HG03342 (cell line): ENCODE measurements around the gene CDC42BPB.

Source experiments
- ATAC-seq: cut with Tn5 transposase; IDR thresholded peaks from one replicate; pipeline ENCODE4 v1.9.1; 2021; ENCODE audit warnings: mild to moderate bottlenecking, moderate library complexity; ENCODE audit not compliant: unreplicated experiment

CDC42BPB gene

DNA sequence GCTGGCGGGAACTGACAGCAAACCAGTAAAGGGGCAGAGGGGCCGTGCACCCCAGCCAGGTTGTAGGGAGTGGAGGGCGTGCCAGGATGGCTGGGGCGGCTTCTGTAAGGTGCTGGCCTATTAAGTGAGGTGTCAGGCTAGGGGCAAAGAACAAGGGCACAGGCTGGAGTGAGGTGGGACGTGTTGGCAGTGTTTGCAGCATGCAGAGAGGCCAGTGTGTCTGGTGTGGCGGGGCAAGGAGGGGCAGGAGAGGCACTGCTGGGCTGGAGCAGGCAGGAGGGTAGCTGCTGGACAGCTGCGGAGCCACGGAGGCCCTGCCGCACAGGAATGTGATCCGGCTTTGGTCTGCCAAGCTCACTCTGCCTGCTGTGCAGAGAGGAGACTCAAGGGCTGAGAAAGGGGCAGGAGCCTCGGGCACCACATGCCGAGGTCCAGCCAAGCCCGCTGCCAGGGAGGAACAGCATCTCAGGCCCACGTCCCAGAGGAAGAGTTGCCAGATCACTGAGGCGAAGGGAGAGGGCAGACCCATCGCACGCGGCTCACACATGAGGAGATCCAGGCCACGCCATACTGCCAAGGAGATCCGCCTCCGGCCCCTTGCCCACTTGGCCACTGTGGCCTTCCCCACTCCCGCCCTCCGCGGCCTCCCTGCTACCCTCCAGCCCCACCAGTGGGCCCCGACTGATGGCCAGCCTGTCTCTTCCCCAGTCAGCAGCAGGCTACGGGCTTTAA is 88.1 kb downstream of the CDC42BPB start:
- ATAC-seq: no peak

DNA sequence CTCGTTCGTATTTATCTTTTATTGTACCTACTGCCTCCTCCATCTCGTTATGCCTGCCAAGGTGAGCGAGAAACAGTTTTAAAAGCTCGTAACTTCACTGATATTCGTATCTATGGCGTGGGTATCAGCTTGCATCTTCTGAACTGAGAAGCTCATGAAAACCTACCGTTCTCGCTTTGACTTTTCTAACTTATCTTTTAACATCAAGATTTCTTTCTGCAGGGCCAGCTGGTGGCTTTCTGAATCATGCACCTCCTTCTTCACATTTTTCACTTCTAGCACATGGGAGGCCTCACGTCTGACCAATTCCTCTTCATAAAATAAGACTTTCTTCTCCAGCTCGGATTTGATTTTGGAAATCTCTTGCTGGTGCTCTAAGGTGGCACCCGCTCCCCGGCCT is 89.0 kb downstream of the CDC42BPB start:
- ATAC-seq: no peak

DNA sequence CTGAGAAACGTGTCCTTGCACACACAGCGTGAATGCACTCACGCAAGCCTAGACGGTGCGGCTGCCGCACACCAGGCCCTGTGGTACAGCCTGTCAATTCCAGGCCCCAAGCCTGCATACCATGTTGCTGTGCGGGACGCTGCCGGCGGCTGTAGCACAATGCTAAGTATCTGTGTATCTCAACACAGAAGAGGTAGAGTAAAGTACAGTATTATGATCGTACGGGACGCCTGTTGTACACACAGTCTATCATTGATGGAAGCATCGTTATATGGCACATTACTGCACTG is 89.9 kb downstream of the CDC42BPB start:
- ATAC-seq: no peak

DNA sequence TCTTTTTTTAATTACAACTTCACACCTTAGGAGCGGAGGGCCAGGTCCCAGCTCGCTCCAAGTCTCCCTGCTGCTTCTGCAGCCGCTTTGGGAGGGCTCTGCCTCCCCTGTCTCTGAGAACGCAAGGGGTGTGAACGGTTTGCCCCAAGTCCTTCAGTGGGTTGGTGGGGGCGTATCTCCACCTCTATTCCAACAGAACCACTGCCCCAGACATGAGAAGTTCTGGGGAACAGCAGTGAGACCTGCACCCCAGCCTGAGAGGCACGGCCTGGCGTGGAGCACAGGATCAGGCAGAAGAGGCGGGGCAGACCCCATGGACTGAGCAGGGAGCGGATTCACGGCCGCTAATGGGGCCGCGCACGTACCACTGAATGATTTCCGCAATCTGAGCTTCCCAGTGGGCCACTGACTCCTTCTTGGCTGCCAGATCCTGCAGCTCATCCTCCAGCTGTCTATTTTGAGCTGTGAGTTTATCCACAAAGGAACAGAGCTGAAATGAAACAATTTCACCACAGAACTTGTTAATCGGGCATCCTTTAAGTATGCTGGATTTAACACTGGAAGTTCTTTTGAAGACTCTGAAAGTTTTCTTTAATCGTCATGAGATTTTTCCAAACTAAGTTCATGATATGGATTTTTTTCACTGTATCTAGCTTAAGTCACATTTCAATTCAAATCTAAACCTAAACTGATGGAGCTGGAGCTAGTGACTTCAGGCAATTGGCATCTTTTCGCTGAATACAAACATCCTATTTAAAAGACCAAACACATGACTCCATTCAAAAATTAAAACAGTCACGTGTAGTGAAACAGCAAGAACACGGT is 90.5 kb downstream of the CDC42BPB start:
- no peak for ATAC-seq

DNA sequence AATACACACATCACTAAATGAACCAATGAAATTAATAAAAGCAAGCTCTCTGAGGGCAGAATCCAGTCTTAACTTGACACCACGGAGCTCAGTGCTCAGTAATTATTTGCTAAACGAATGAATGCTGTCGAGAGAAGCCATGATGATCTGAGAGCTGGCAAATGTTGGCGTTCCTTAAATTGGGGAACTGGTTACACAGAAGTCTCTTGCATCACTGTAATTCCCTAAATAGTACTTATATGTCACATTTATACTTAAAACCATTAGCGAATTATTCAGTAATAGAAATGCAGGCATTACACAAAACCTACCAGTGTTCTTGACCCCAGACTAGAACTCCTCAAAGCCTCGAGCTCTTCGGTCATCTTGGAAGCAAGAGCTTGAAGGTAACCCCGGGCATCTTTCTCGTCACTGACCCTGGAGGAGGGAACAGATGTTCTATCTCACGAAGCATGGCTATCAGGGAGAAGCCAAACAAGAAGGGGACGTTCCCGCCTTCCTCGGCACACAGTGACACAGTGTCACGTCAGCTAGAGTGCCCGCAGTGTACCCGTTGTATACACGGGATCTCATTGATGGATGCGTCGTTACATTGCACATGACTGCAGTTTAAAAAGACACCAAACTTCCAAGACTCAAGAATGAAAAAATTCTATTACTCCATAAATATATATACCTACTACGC is 91.2 kb downstream of the CDC42BPB start:
- no peak for ATAC-seq

DNA sequence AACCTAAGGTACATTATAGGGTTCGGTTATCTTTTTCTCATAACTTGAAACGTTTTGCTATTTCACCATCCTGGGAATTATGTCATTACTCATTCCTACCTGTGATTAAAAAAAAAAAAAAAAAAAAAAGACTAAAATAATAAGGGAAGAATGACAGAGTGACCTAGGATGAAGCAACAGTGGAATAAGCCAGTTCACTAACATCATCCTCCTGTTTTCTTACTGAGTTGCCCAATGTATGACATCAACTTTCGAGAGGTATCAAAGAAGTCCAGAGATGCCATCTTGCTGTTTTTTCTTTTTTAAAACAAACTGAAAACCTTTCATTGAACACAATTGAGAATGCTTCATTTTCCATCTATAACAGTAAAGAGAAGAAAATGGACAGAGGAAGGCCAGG is 92.1 kb downstream of the CDC42BPB start:
- ATAC-seq: no peak

DNA sequence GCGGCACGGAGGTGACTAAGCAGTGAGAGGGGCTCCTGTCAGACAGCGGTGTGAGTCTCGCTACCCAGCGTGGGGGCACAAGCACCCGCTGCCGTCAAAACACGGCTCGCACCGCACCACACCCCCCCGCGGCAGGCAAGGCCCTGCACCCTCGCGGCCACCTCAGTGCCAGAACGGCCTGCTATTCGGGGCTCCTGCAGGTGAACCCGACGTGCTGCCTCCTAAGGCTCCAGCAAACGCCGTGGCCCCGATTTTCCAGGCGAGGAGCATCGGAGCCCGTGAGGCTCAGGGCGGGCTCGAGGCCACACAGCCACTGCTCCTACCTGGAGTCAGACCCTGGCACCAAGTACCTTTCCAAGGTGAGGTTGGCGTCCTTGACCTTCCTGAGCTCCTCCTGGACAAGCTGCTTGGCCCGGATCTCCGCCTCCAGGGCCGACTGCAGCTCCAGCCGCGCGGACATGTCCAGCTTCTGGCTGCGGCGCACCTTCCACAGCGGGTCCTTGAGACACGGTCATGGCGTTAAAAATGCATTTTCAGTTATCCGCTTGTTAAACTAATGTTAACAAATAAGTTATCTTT is 93.1 kb downstream of the CDC42BPB start:
- ATAC-seq: no peak

DNA sequence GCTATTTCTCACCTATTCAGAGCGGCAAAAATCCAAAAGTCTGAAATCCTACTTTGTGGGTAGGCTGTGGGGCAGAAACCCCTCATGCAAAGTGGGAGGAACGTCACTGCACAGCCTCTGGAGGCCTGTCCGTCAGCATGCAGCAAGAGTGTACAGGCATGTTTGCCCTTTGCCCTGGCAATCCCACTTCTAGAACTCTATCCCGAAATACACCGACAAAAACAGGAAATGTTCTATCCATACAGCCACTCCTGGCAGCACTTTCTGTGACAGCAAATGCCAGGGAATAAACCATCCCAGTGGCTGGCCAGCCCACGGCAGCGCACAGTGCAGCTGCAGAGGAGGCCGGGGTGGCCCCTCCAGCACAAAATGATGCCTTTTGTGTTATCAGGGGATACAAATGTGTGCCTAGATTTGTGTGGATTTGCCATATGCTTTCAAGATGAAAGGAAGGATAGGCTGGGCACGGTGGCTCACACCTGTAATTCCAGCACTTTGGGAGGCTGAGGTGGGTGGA is 95.2 kb downstream of the CDC42BPB start:
- no peak for ATAC-seq

DNA sequence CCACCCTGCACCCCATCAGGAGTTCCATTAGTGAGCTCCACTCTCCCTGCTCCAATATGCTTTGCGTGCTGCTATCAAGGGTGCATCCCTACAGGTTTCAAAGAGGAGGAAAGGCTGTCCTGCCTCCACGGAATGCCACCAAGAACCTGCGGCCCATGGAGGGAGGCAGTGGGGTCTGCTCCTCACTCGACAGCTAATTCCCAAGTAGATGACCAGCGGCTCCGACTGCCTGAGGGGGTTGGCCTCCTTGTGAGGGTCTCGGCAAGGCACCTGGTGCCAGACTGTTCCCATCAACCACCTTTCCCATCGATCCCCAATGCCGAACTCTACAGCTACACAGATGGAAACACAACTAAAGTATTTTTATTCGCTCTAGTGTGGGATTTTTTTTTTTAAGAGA is 98.9 kb downstream of the CDC42BPB start:
- no peak for ATAC-seq

DNA sequence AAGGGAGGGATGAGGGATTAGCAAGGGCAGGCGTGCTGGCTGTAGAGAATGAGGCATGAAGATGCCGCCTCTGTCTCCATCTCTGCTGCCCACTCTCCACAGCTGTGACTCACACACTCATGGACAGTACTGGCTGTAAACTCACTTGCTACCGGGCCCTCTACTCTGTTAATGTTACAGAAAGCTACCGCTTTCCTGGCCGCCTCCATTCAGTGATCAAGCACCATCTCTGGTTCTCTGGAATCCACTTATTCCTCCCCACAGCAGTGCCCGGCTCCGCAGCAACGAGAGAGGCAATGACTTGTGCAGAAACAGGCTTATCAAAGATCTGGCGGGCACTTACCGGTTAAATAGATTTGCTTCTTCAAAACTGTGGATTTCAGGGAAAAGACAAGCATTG is 100.1 kb downstream of the CDC42BPB start:
- no peak for ATAC-seq

DNA sequence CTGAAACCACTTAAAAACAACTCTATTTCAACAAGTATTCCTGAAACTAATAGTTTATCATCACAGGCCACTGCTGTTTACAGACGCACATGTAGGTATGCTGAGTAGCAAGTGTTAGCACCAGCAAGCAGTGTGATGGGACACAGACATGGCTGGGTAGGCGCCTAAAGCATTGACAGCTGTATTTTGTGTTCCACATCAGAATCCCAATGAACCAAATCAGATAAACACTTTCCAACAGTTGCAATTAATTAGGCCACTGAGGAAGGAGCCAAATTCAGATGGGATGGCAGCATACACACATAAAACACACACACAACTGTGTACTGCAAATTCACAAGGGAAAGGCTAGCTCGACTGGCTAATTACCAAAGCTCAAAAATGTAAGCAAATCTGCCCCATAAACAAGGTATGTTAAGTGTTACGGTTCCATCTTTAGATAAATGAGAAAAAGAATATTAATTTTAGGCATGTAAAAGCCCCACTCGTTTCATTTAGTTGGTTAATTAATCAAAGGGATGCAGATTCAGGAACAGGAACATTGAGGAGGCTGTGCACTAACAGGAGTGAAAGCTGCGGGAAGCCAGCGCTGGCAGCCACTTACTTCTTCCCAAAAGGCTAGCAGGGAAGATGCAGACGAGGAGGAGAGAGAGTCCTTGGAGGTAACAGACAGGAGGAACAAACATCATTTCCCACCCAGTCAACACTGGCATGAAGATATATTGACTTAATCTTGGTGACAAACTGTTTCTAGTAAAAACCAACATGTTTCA is 101.5 kb downstream of the CDC42BPB start:
- no peak for ATAC-seq

DNA sequence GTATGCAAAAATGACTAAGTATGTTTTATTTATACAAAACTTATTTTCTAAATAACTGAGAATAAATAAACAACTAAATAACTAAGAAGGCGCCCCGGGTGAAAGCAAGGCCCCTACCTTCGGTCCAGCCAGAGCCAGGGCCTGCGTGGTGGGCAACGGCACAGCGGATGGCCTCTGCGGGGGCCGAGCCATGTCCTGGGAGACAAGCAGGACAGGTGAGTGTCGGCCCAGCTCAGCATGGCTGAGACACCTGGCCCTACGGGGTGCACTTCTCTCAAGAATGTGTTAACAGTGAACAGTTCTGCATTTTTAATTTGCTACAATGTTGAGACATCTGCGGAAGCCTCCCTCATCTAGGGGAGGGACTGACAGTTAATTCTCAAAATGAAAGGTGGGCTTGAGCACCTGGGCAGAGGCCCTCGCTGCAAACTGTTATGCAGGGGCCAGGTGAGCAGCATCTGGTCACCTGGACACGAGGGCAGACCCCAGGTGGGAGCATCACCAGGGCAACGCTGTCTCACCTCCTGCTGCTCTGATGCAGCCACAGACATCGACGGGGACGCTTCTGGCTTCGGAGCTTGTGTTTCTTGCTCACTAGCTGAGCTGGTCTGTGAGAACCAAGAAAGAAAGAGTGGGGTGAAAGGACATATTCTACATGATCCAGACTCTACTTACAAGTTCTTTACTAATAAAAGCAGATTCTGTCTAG is 103.1 kb downstream of the CDC42BPB start:
- ATAC-seq: no peak

DNA sequence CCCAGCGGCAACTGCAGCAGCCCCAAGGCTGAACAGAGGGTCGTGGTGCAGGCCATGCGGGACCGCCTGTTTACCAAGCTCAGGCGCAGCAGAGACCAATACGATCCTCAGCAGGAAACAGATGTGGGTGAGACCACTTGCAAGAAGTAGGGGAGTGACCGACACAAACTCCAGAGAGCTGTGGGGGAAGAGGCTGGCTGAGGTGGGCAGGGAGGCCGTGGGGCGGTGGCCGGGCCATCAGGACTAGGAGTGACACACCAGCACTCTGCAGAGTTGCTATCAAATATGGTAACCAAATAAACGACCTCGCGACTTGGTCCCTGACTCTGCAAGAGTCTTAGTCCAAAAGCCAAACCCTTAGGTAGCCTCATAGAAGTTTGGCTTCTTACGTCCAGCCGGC is 104.2 kb downstream of the CDC42BPB start:
- no peak for ATAC-seq

DNA sequence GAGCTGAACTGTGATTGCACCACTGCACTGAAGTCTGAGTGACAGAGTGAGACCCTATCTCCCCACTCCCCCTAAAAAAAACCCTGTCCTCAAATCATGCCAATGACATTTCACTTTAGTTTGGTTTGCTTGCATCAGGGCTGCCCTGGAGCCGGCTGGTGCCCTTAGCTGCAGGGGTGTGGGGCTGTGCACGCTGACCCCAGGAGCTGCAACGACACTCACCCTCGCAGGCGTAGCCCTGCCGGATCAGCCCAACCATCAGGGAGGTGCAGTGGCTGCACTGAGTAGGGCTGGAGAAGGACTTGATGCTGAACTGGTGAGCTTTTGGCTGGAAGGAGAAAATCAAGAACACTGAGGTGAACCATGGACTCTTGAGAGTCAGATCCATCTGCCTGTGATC is 105.1 kb downstream of the CDC42BPB start:
- ATAC-seq: no peak

DNA sequence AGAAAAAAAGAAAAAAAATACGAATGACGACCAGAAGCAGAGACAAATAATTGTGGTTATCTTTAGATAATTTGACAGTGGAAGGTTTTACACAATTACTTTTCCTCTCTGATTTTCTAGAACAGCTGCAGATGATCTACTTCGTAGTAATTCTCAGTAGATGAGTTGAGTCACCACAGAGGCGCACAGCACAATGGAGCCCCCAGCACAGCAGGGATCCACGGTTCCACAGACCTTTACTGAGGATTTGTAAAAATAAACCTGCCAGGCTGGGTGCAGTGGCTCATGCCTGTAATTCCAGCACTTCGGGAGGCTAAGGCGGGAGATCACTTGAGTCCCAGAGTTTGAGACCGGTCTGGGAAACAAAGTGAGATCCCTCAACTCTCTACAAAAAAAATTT is 105.5 kb downstream of the CDC42BPB start:
- no peak for ATAC-seq

DNA sequence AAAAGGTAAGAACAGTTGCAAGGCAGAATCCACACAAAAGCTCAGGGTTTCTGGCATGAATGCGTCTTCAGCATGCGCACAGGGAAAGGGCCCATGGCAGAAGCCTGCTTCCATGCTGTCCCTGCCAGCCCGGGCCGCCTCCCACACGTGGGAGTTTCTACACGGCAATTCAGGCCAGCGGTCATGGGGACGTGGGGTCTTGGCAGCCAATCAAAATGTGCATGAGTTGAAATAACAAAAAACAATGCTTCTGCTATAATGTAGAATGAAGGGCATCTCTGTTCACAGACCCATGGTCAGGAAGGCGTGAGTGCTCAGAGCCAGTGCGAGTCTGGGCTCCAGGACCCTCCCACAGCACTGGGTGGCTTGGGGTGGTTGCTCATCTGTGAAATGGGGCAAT is 106.3 kb downstream of the CDC42BPB start:
- no peak for ATAC-seq

DNA sequence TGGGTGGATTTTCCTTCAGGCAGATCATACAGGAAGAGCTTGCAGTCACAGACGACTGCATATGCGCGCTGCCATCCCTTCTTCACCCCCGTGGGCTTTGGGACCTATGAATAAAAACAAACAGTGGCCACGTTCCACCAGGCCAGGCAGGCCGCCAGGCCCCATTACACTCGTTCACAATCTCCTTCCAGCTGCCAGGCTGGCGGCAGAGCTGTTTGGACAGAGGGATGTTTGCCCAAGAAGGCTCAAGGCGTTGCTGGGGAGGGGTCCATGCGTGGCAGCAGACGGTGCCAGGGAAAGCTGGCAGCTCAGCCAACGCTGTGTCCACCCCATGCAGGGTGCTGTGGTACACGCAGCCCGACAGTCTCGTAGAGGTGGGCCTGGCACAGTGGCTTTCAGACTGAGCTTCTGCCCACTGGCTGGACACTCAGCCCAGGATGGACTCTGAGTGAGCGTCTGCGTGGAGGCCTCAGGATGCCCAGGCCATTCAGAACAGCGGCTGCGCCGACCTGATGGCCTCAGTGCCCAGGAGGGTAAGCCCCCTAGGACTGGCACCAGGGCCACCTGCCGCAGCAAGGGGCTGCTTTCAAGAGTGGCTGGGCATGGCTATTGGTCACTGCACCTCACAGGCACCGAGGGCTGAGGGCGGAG is 107.4 kb downstream of the CDC42BPB start:
- no peak for ATAC-seq

DNA sequence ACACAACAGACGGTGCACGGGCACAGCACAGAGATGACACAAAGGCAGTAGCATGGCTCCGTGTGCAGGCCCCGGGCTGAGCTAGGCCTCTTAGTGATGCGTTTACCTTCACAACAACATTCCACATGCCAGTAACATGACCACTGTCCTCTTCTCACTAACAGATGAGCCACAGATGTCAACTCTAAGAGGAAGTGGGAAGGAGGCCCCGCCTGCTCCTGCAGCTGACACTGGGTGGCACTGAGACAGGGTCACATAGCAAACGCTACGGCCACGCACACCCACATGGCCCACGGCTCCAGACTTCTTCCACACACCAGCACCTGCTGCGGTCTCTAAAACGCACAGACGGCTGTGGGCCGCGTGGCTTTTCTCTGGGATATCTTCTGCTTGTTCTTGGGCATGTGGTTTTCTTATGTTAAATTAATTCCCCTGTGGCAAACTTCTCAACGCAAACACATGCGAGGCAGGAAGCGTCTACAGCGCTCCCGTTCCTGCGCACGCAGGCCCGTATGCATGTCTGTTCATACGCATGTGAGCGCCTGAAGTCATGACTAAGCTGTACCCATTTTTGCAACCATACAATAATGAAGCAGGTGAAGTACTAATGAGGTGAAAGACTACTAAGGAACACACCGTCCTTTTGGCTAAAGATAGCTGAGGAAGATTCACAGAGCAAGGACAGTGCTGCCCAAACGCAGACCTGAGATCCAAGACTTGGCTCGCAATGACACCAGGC is 108.1 kb downstream of the CDC42BPB start:
- ATAC-seq: no peak

DNA sequence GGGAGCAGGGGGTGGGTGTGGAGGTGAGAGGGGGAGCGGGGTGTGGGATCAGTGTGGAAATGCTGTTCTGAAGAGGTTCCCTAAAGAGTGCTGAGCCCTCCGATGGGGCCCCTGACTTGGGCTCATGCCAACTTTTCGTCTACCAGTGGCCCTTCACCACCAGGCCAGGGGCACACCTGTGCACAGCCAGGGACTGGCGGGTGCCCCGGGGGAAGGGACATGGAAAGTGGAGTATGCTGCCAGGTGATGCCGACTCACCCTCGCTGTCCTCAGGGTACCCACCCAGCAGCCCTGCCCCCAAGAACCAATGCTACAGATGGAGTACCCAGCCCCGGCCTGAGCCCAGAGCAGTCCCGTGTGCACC is 108.7 kb downstream of the CDC42BPB start:
- ATAC-seq: no peak
